Endothelial cell of umbilical vein (primary cell): ENCODE results near the gene MYLK. TPM values are rescaled to one million over a fixed set of nuclear protein-coding genes. Genes with fewer than 3 reads are reported as not detected.

Source experiments
- BruUV-seq: library from RNA; stranded (reverse); fragments of 400-500 nt; replicated peaks from 2 replicates; lab custom pipeline; 2021; lab: Mats Ljungman, UMichigan
- CTCF ChIA-PET: fragments of 300-600, 350-600 bp; sonication (Branson Sonifier 250); formaldehyde crosslinking; loops from one replicate; lab custom pipeline; 2021; ENCODE audit warnings: antibody characterized with exemption, inconsistent platforms; lab: Charles Lee
- POLR2A ChIA-PET: fragments of 300-600, 350-600 bp; sonication (Branson Sonifier 250); formaldehyde crosslinking; loops from one replicate; lab custom pipeline; 2021; ENCODE audit warnings: antibody characterized with exemption, inconsistent platforms; lab: Charles Lee
- DNase-seq: peaks from one replicate; pipeline ENCODE4 v3.0.0-alpha.2; 2011; ENCODE audit warnings: low read depth, low spot score
- FAIRE-seq: peaks from 2 replicates; lab custom pipeline; 2011; peaks lifted over from hg19 to GRCh38; lab: Jason Lieb, UNC
- H2AFZ ChIP-seq: 2 replicates; pipeline ENCODE4 v1.6.0; 2012; ENCODE audit warnings: low read depth, low read length, control low read depth, inconsistent platforms
- H3K27ac ChIP-seq: 2 replicates; pipeline ENCODE4 v1.5.1; 2011; ENCODE audit warnings: low read depth, mild to moderate bottlenecking, control low read depth, low read length, moderate library complexity; ENCODE audit not compliant: insufficient read depth
- H3K27me3 ChIP-seq, 2 experiments: 2 replicates each; pipeline versions ENCODE4 v1.6.0 to v1.6.1; 2011; ENCODE audit warnings: low read length in 2 of 2, mixed read lengths in 1 of 2; ENCODE audit not compliant: control insufficient read depth in 2 of 2, insufficient read depth in 2 of 2
- H3K36me3 ChIP-seq, 2 experiments: 2 replicates in 1 of 2; 3 replicates in 1 of 2; pipeline ENCODE4 v1.5.1; 2011; ENCODE audit warnings: low read length in 2 of 2, mild to moderate bottlenecking in 1 of 2, moderate library complexity in 1 of 2; ENCODE audit not compliant: control insufficient read depth in 2 of 2, insufficient read depth in 2 of 2; ENCODE audit errors: extremely low read depth in 1 of 2
- H3K4me1 ChIP-seq: 3 replicates; pipeline ENCODE4 v1.5.1; 2011; ENCODE audit warnings: mild to moderate bottlenecking, low read length; ENCODE audit not compliant: control insufficient read depth, insufficient read depth; ENCODE audit errors: extremely low read depth
- H3K4me2 ChIP-seq: 2 replicates; pipeline ENCODE4 v1.6.1; 2011; ENCODE audit warnings: low read length, control low read depth, mixed read lengths; ENCODE audit not compliant: insufficient read depth
- H3K4me3 ChIP-seq, 3 experiments: fragments of 200-600 bp in 1 of 3; sonication (generic), shearing (Covaris generic) in 1 of 3; replicated peaks in 1 of 3; 2 replicates each; pipeline ENCODE4 v1.5.1; 2011 to 2016; ENCODE audit warnings: control low read depth in 3 of 3, low read length in 3 of 3, mild to moderate bottlenecking in 2 of 3, inconsistent platforms in 1 of 3, low read depth in 1 of 3, moderate library complexity in 1 of 3; ENCODE audit not compliant: insufficient read depth in 1 of 3
- H3K79me2 ChIP-seq: 2 replicates; pipeline ENCODE4 v1.6.0; 2012; ENCODE audit warnings: low read length, inconsistent platforms; ENCODE audit not compliant: control insufficient read depth, insufficient read depth
- H3K9ac ChIP-seq: replicated peaks from 2 replicates; pipeline ENCODE3; 2011; ENCODE audit warnings: low read length, control low read depth; ENCODE audit not compliant: insufficient read depth; ENCODE audit errors: extremely low read depth
- H3K9me1 ChIP-seq: replicated peaks from 3 replicates; pipeline ENCODE4 v1.6.0; 2011; ENCODE audit warnings: mild to moderate bottlenecking, low read length; ENCODE audit not compliant: control insufficient read depth, insufficient read depth; ENCODE audit errors: extremely low read depth
- H3K9me3 ChIP-seq: replicated peaks from 2 replicates; pipeline ENCODE4 v1.5.1; 2012; ENCODE audit warnings: low read length, inconsistent platforms; ENCODE audit not compliant: control insufficient read depth, insufficient read depth
- H4K20me1 ChIP-seq: replicated peaks from 2 replicates; pipeline ENCODE3; 2011; ENCODE audit warnings: mild to moderate bottlenecking, low read length; ENCODE audit not compliant: control insufficient read depth, insufficient read depth; ENCODE audit errors: extremely low read depth
- CTCF ChIP-seq, 2 donors: IDR thresholded peaks; 1 replicate in 1 of 2; 2 replicates in 1 of 2; pipeline ENCODE4 v1.5.1; 2011; ENCODE audit warnings: low read length in 2 of 2, mild to moderate bottlenecking in 2 of 2, moderate library complexity in 2 of 2, control low read depth in 1 of 2, inconsistent platforms in 1 of 2, low read depth in 1 of 2; ENCODE audit not compliant: insufficient read depth in 1 of 2; ENCODE audit errors: extremely low read depth in 1 of 2
- EZH2 ChIP-seq: IDR thresholded peaks from 2 replicates; pipeline ENCODE4 v1.6.1; 2012; ENCODE audit warnings: borderline replicate concordance, low read depth, mild to moderate bottlenecking, moderate library complexity, low read length, inconsistent platforms; ENCODE audit not compliant: severe bottlenecking
- FOS ChIP-seq: IDR thresholded peaks from 2 replicates; pipeline ENCODE4 v1.6.1; 2011; ENCODE audit warnings: mild to moderate bottlenecking, low read length, moderate library complexity, borderline replicate concordance; ENCODE audit not compliant: insufficient read depth
- GATA2 ChIP-seq: IDR thresholded peaks from 2 replicates; pipeline ENCODE4 v1.7.0; 2011; ENCODE audit warnings: low read depth, mild to moderate bottlenecking, moderate library complexity, mixed read lengths, low read length; ENCODE audit not compliant: insufficient read length, insufficient read depth
- JUN ChIP-seq: IDR thresholded peaks from 2 replicates; pipeline ENCODE4 v1.6.1; 2011; ENCODE audit warnings: borderline replicate concordance, low read depth; ENCODE audit not compliant: insufficient read length, insufficient read depth
- MAX ChIP-seq: IDR thresholded peaks from 2 replicates; pipeline ENCODE4 v1.6.1; 2011; ENCODE audit not compliant: insufficient read depth, insufficient read length
- MYC ChIP-seq: IDR thresholded peaks from one replicate; pipeline ENCODE4 v1.6.1; 2011; ENCODE audit warnings: mild to moderate bottlenecking, low read depth, low read length
- POLR2A ChIP-seq: IDR thresholded peaks from 2 replicates; pipeline ENCODE4 v1.6.1; 2012; ENCODE audit warnings: low read depth, mild to moderate bottlenecking, control low read depth, low read length
- POLR2AphosphoS5 ChIP-seq: IDR thresholded peaks from 2 replicates; pipeline ENCODE4 v1.6.1; 2012; ENCODE audit warnings: low read depth, mild to moderate bottlenecking, control low read depth, low read length, moderate library complexity; ENCODE audit not compliant: insufficient read depth
- dilution Hi-C: fragments of 300-500 bp; cut with MboI; formaldehyde crosslinking; loops from one replicate; pipeline ENCODE4 v1.15.0; 2019; ENCODE audit warnings: low sequenced_read_pairs; ENCODE audit not compliant: extremely low pct_ligation_motif_present
- intact Hi-C: fragments of 100-400 bp; cut with micrococcal nuclease; formaldehyde crosslinking; loops from one replicate; pipeline ENCODE4 v1.10.0; 2022
- polyA plus RNA-seq, 4 experiments: library from polyadenylated mRNA; depleted of rRNA in 3 of 4; stranded (reverse) in 3 of 4; unstranded in 1 of 4; fragments of >200 nt; gene quantifications; 2 replicates each; pipeline versions ENCODE4 v1.2.1 to v1.2.3, GENCODE V29; 2011 to 2012; ENCODE audit warnings: missing spikeins in 1 of 4
- total RNA-seq: library from RNA; stranded (reverse); gene quantifications from 2 replicates; pipeline ENCODE4 v1.2.3, GENCODE V29; 2021

MYLK gene
- total and polyA plus RNA-seq, 2 donors (not counting 3 experiments of a cell fraction or from before 2014, with no cell fraction given) = 10.0 to 22.2 TPM

GRCh38 chr3:123787133-123787532 is 97.0 kb downstream of the MYLK start:
- Histone ChIP-seq H2AFZ (no peak overlapping the region), H3K4me3 (no peak overlapping the region), H3K4me2 (no peak overlapping the region), H3K9ac (no peak overlapping the region), H3K36me3 (no peaks in the 10 kb centered on the region), H3K4me1 (peaks cover 22% of the 10 kb centered on the region), H4K20me1 (no peaks in the 10 kb centered on the region), H3K27ac (no peak overlapping the region), H3K79me2 (no peaks in the 10 kb centered on the region), H3K27me3 (no peaks in the 10 kb centered on the region), H3K9me3 (no peaks in the 10 kb centered on the region), H3K9me1 (no peaks in the 10 kb centered on the region)
- BruUV-seq = no TSS peak
- FAIRE-seq (no peak), DNase-seq (no peak)
- dilution Hi-C loops (no loop called here), intact Hi-C loops (no loop called here)
- ChIA-PET POLR2A (no interaction called here), CTCF (no interaction called here)
- no peak for TF ChIP-seq POLR2A
- no peak for TF ChIP-seq FOS
- no peak for TF ChIP-seq POLR2AphosphoS5
- TF ChIP-seq CTCF (IDR thresholded peaks at IDR 0.05; ENCODE audit: extremely low read depth in 1 of 2, insufficient read depth in 1 of 2, low read depth in 1 of 2, low read length in 2 of 2) = no peak
- no peak for TF ChIP-seq GATA2
- TF ChIP-seq MAX = no peak
- TF ChIP-seq MYC = no peak
- TF ChIP-seq JUN = no peak
- TF ChIP-seq EZH2 = no peak
